ENCODE measurements around the gene SLC35A5. TPM values are rescaled to one million over a fixed set of nuclear protein-coding genes. Genes with fewer than 3 reads are reported as not detected.

Gene SLC35A5
- total and polyA plus RNA-seq, 7 experiments from 2014 or later, result 10.4 to 24.6 (median 20.6) TPM

GRCh38 chr3:112579697-112580096 is 17.9 kb downstream of the SLC35A5 start:
- no peak overlapping the region for H3K4me3 ChIP-seq (ENCODE audit: low read length)

GRCh38 chr3:112582244-112582874 is 20.5 kb downstream of the SLC35A5 start:
- intact Hi-C loops (cut with micrococcal nuclease), result loop anchor here (1.0 to 5.0 kb wide), 8 partner anchors 20 to 706 kb away; partner anchors contain the start of gene SLC35A5 (in 1 of the 2)
- Histone ChIP-seq H3K9me3 (ENCODE audit: control insufficient read depth in 2 of 3, low read length in 3 of 3) (no peaks in the 10 kb centered on the region), H3K27me3 (ENCODE audit: control insufficient read depth in 2 of 2, insufficient read depth in 2 of 2, low read length in 2 of 2) (no peaks in the 10 kb centered on the region), H3K4me3 (ENCODE audit: low read length) (no peak overlapping the region), H3K36me3 (ENCODE audit: control insufficient read depth in 2 of 3, insufficient read depth in 3 of 3, low read length in 3 of 3) (peaks cover 7 to 22% (median 14%) of the 10 kb centered on the region in 3 experiments), H3K4me1 (ENCODE audit: control insufficient read depth in 2 of 2, insufficient read depth in 2 of 2, low read length in 2 of 2) (no peaks in the 10 kb centered on the region), H3K27ac (ENCODE audit: low read depth, low read length) (no peak overlapping the region)
- ATAC-seq, result peak; percentile 60
- H3K27me3 Mint-ChIP-seq, result no peaks in the 10 kb centered on the region
- CTCF ChIA-PET, result interaction anchor here (0.7 to 1.4 kb wide), 4 partner anchors 277 to 707 kb away, joined by 3 to 4 read pairs (median 3); no protein-coding TSS in a partner anchor
- H3K36me3 Mint-ChIP-seq, result peaks cover 11 to 58% (median 25%) of the 10 kb centered on the region in 5 donors
- peaks cover 0 to 4% (median under 1%) of the 10 kb centered on the region in 7 donors for H3K4me1 Mint-ChIP-seq
- no peak overlapping the region for H3K27ac Mint-ChIP-seq
- peak in 5 of 9 donors; percentile 8 to 39 (median 22) for DNase-seq
- no peaks in the 10 kb centered on the region for H3K9me3 Mint-ChIP-seq
- POLR2A ChIA-PET, result interaction anchor here (0.8 to 1.2 kb wide), 2 partner anchors 22 to 706 kb away, joined by 3 to 5 read pairs; no protein-coding TSS in a partner anchor
- H3K4me3 Mint-ChIP-seq, result no peak overlapping the region

More at GRCh38 chr3:112579697-112580096, 17.9 kb downstream of the SLC35A5 start:
- ChIA-PET POLR2A (no interaction called here), CTCF (interaction anchor here (1.0 kb wide), 1 partner anchor 709 kb away, joined by 3 read pairs; no protein-coding TSS in a partner anchor)
- Histone ChIP-seq H3K27me3 (ENCODE audit: control insufficient read depth in 2 of 2, insufficient read depth in 2 of 2, low read length in 2 of 2) (no peaks in the 10 kb centered on the region), H3K4me1 (ENCODE audit: control insufficient read depth in 2 of 2, insufficient read depth in 2 of 2, low read length in 2 of 2) (no peaks in the 10 kb centered on the region), H3K27ac (ENCODE audit: low read depth, low read length) (no peak overlapping the region), H3K9me3 (ENCODE audit: control insufficient read depth in 2 of 3, low read length in 3 of 3) (no peaks in the 10 kb centered on the region), H3K36me3 (ENCODE audit: control insufficient read depth in 2 of 3, insufficient read depth in 3 of 3, low read length in 3 of 3) (peaks cover 7 to 14% (median 13%) of the 10 kb centered on the region in 3 experiments)
- Mint-ChIP-seq H3K27ac (peak overlapping the region in 1 of 9 donors; percentile 22), H3K4me3 (no peak overlapping the region), H3K27me3 (no peaks in the 10 kb centered on the region), H3K9me3 (no peaks in the 10 kb centered on the region), H3K4me1 (peaks cover 2 to 9% (median 6%) of the 10 kb centered on the region in 7 donors), H3K36me3 (peaks cover 8 to 37% (median 11%) of the 10 kb centered on the region in 5 donors)
- DNase-seq, result no peak
- intact Hi-C loops (cut with micrococcal nuclease), result loop anchor here in 1 of 2 donors (5.0 kb wide), 1 partner anchor 153 kb away; no protein-coding TSS in a partner anchor
- ATAC-seq, result no peak

GRCh38 chr3:112583105-112583504 is 21.3 kb downstream of the SLC35A5 start:
- Histone ChIP-seq H3K4me3 (ENCODE audit: low read length) (no peak overlapping the region), H3K4me1 (ENCODE audit: control insufficient read depth in 2 of 2, insufficient read depth in 2 of 2, low read length in 2 of 2) (no peaks in the 10 kb centered on the region), H3K27ac (ENCODE audit: low read depth, low read length) (no peak overlapping the region), H3K9me3 (ENCODE audit: control insufficient read depth in 2 of 3, low read length in 3 of 3) (no peaks in the 10 kb centered on the region), H3K36me3 (ENCODE audit: control insufficient read depth in 2 of 3, insufficient read depth in 3 of 3, low read length in 3 of 3) (peaks cover 7 to 26% (median 14%) of the 10 kb centered on the region in 3 experiments), H3K27me3 (ENCODE audit: control insufficient read depth in 2 of 2, insufficient read depth in 2 of 2, low read length in 2 of 2) (no peaks in the 10 kb centered on the region)
- Mint-ChIP-seq H3K36me3 (peaks cover 14 to 62% (median 30%) of the 10 kb centered on the region in 5 donors), H3K27ac (no peak overlapping the region), H3K27me3 (no peaks in the 10 kb centered on the region), H3K4me3 (no peak overlapping the region), H3K9me3 (no peaks in the 10 kb centered on the region), H3K4me1 (peaks cover 0 to 8% (median 2%) of the 10 kb centered on the region in 7 donors)
- CTCF ChIA-PET, result interaction anchor here (0.9 to 1.4 kb wide), 3 partner anchors 458 to 707 kb away, joined by 3 to 4 read pairs (median 3); no protein-coding TSS in a partner anchor
- ATAC-seq, result no peak
- DNase-seq, result no peak
- intact Hi-C loops (cut with micrococcal nuclease), result loop anchor here (2.0 to 5.0 kb wide), 4 partner anchors 20 to 704 kb away; partner anchors contain the start of gene SLC35A5 (in 1 of the 2)
- POLR2A ChIA-PET, result interaction anchor here (1.2 kb wide), 1 partner anchor 705 kb away, joined by 3 read pairs; no protein-coding TSS in a partner anchor

GRCh38 chr3:112585782-112586181 is 23.9 kb downstream of the SLC35A5 start:
- H3K36me3 Mint-ChIP-seq, result peaks cover 22 to 71% (median 38%) of the 10 kb centered on the region in 5 donors
- H3K9me3 Mint-ChIP-seq, result no peaks in the 10 kb centered on the region
- peaks cover 0 to 15% (median 4%) of the 10 kb centered on the region in 7 donors for H3K4me1 Mint-ChIP-seq
- H3K36me3 ChIP-seq (ENCODE audit: control insufficient read depth in 2 of 3, insufficient read depth in 3 of 3, low read length in 3 of 3), result peaks cover 7 to 25% (median 10%) of the 10 kb centered on the region in 3 experiments
- H3K27me3 ChIP-seq (ENCODE audit: control insufficient read depth in 2 of 2, insufficient read depth in 2 of 2, low read length in 2 of 2), result no peaks in the 10 kb centered on the region
- no peaks in the 10 kb centered on the region for H3K4me1 ChIP-seq (ENCODE audit: control insufficient read depth in 2 of 2, insufficient read depth in 2 of 2, low read length in 2 of 2)
- no peak for ATAC-seq
- CTCF ChIA-PET, result interaction anchor here (0.6 kb wide), 1 partner anchor 1382 kb away, joined by 3 read pairs; no protein-coding TSS in a partner anchor
- no peak overlapping the region for H3K27ac Mint-ChIP-seq
- H3K9me3 ChIP-seq (ENCODE audit: control insufficient read depth in 2 of 3, low read length in 3 of 3), result no peaks in the 10 kb centered on the region
- no peak overlapping the region for H3K4me3 ChIP-seq (ENCODE audit: low read length)
- H3K27me3 Mint-ChIP-seq, result no peaks in the 10 kb centered on the region
- H3K27ac ChIP-seq (ENCODE audit: low read depth, low read length), result no peak overlapping the region
- no peak overlapping the region for H3K4me3 Mint-ChIP-seq
- DNase-seq, result no peak
- intact Hi-C loops (cut with micrococcal nuclease), result no loop called here
- POLR2A ChIA-PET, result interaction anchor here (0.8 kb wide), 1 partner anchor 34 kb away, joined by 3 read pairs; no protein-coding TSS in a partner anchor

GRCh38 chr3:112587336-112587735 is 25.5 kb downstream of the SLC35A5 start:
- Mint-ChIP-seq H3K9me3 (peaks cover 0 to 3% (median 0%) of the 10 kb centered on the region in 11 donors), H3K4me1 (peaks cover 0 to 15% (median 6%) of the 10 kb centered on the region in 7 donors), H3K27me3 (no peaks in the 10 kb centered on the region), H3K4me3 (no peak overlapping the region), H3K27ac (no peak overlapping the region), H3K36me3 (peaks cover 25 to 85% (median 53%) of the 10 kb centered on the region in 5 donors)
- Histone ChIP-seq H3K27ac (ENCODE audit: low read depth, low read length) (no peak overlapping the region), H3K9me3 (ENCODE audit: control insufficient read depth in 2 of 3, low read length in 3 of 3) (no peaks in the 10 kb centered on the region), H3K36me3 (ENCODE audit: control insufficient read depth in 2 of 3, insufficient read depth in 3 of 3, low read length in 3 of 3) (peaks cover 7 to 23% (median 10%) of the 10 kb centered on the region in 3 experiments), H3K4me3 (ENCODE audit: low read length) (no peak overlapping the region), H3K27me3 (ENCODE audit: control insufficient read depth in 2 of 2, insufficient read depth in 2 of 2, low read length in 2 of 2) (no peaks in the 10 kb centered on the region), H3K4me1 (ENCODE audit: control insufficient read depth in 2 of 2, insufficient read depth in 2 of 2, low read length in 2 of 2) (no peaks in the 10 kb centered on the region)
- no peak for ATAC-seq
- DNase-seq, result no peak
- CTCF ChIA-PET, result no interaction called here
- intact Hi-C loops (cut with micrococcal nuclease), result no loop called here
- POLR2A ChIA-PET, result no interaction called here

GRCh38 chr3:112593258-112593657 is 31.4 kb downstream of the SLC35A5 start:
- H3K9me3 ChIP-seq (ENCODE audit: control insufficient read depth in 2 of 3, low read length in 3 of 3), result no peaks in the 10 kb centered on the region
- DNase-seq (no peak), ATAC-seq (no peak)
- Mint-ChIP-seq H3K4me1 (peaks cover 0 to 11% (median 7%) of the 10 kb centered on the region in 7 donors), H3K4me3 (no peak overlapping the region), H3K27ac (no peak overlapping the region), H3K27me3 (no peaks in the 10 kb centered on the region), H3K9me3 (peaks cover 0 to 11% (median 3%) of the 10 kb centered on the region in 11 donors), H3K36me3 (peaks cover 34 to 72% (median 55%) of the 10 kb centered on the region in 5 donors)
- ChIA-PET POLR2A (no interaction called here), CTCF (no interaction called here)
- H3K36me3 ChIP-seq (ENCODE audit: control insufficient read depth in 2 of 3, insufficient read depth in 3 of 3, low read length in 3 of 3), result peaks cover 0 to 6% (median 4%) of the 10 kb centered on the region in 3 experiments
- no peaks in the 10 kb centered on the region for H3K4me1 ChIP-seq (ENCODE audit: control insufficient read depth in 2 of 2, insufficient read depth in 2 of 2, low read length in 2 of 2)
- intact Hi-C loops (cut with micrococcal nuclease), result no loop called here
- H3K4me3 ChIP-seq (ENCODE audit: low read length), result no peak overlapping the region
- no peak overlapping the region for H3K27ac ChIP-seq (ENCODE audit: low read depth, low read length)
- H3K27me3 ChIP-seq (ENCODE audit: control insufficient read depth in 2 of 2, insufficient read depth in 2 of 2, low read length in 2 of 2), result no peaks in the 10 kb centered on the region
